Measurements from ENCODE around the gene UBE2G2.

GRCh38 chr21:44756423-44757185 is 45.0 kb downstream of the UBE2G2 start:
- no peak for TF ChIP-seq NFIC (IDR thresholded peaks at IDR 0.05)
- TF ChIP-seq USF1 (IDR thresholded peaks at IDR 0.05) = no peak
- TF ChIP-seq REST (IDR thresholded peaks at IDR 0.05; ENCODE audit: low read depth) = no peak
- no peak for TF ChIP-seq CEBPB (IDR thresholded peaks at IDR 0.05)
- TF ChIP-seq CREB1 (IDR thresholded peaks at IDR 0.05; ENCODE audit: low read depth) = no peak
- no peak for TF ChIP-seq TAF1 (IDR thresholded peaks at IDR 0.05; ENCODE audit: low read depth)
- no peak for TF ChIP-seq MAX (IDR thresholded peaks at IDR 0.05)
- TF ChIP-seq EP300 (IDR thresholded peaks at IDR 0.05; ENCODE audit: borderline replicate concordance) = no peak
- no peak for TF ChIP-seq RAD21 (IDR thresholded peaks at IDR 0.05; ENCODE audit: low read depth)
- no peak for TF ChIP-seq TCF12 (IDR thresholded peaks at IDR 0.05; ENCODE audit: low read depth)
- no peak for TF ChIP-seq ZBTB7A (IDR thresholded peaks at IDR 0.05; ENCODE audit: low read depth)
- no peak for TF ChIP-seq YY1 (IDR thresholded peaks at IDR 0.05; ENCODE audit: low read depth)
- no peak for TF ChIP-seq EGR1 (IDR thresholded peaks at IDR 0.05)

Measured in Ishikawa (cell line).